Muscle of leg (tissue), 11 donors: ENCODE data around the gene CORO2B. TPM values are rescaled to one million over a fixed set of nuclear protein-coding genes. Genes with fewer than 3 reads are reported as not detected.

ENCODE experiments used
- DNase-seq: peaks from one replicate; pipeline ENCODE4 v3.0.0; 2013
- H3K27ac ChIP-seq: one replicate; pipeline ENCODE4 v1.5.1; 2013; ENCODE audit warnings: mild to moderate bottlenecking, low read length, control low read depth
- H3K27me3 ChIP-seq: one replicate; pipeline ENCODE4 v1.6.1; 2013; ENCODE audit warnings: low read length; ENCODE audit not compliant: control insufficient read depth, insufficient read depth
- H3K36me3 ChIP-seq: one replicate; pipeline ENCODE4 v1.6.1; 2013; ENCODE audit warnings: low read length; ENCODE audit not compliant: control insufficient read depth, insufficient read depth
- H3K4me1 ChIP-seq: one replicate; pipeline ENCODE4 v1.6.1; 2013; ENCODE audit warnings: low read length; ENCODE audit not compliant: control insufficient read depth, insufficient read depth
- H3K4me3 ChIP-seq: one replicate; pipeline ENCODE4 v1.5.1; 2013; ENCODE audit warnings: low read length, control low read depth
- H3K9me3 ChIP-seq: replicated peaks from 2 replicates; pipeline ENCODE4 v1.6.1; 2013; ENCODE audit warnings: low read depth, low read length; ENCODE audit not compliant: control insufficient read depth
- WGBS: methylation state at CpG from one replicate; pipeline ENCODE4 v1.1.5; 2013; ENCODE audit warnings: missing lambda C conversion rate; ENCODE audit not compliant: insufficient coverage; 5-methylcytosine and 5-hydroxymethylcytosine counted together
- polyA plus RNA-seq, 8 donors: library from polyadenylated mRNA; unstranded; fragments of 120-200 nt; gene quantifications; one replicate each; pipeline versions ENCODE4 v1.2.1 to v1.2.3, GENCODE V29; 2013; ENCODE audit warnings: inconsistent platforms in 1 of 8, low replicate concordance in 1 of 8; ENCODE audit not compliant: insufficient read length in 8 of 8, insufficient read depth in 1 of 8
- total RNA-seq: library from RNA; stranded (reverse); fragments of 120-200 nt; gene quantifications from one replicate; pipeline ENCODE4 v1.2.4, GENCODE V29; 2013

The CORO2B gene
- total and polyA plus RNA-seq, 9 donors = 2.9 to 8.6 (median 5.3) TPM

- H3K4me3 ChIP-seq = no peak overlapping the region
- peaks cover 7% of the 10 kb centered on the region for H3K27me3 ChIP-seq
- WGBS = 64% methylated on average over 5 of the region's 11 CpGs
- H3K9me3 ChIP-seq = peaks cover 6% of the 10 kb centered on the region
- no peaks in the 10 kb centered on the region for H3K36me3 ChIP-seq
- no peak for DNase-seq
- peaks cover 10% of the 10 kb centered on the region for H3K4me1 ChIP-seq
- H3K27ac ChIP-seq = no peak overlapping the region
Measured at GRCh38 chr15:68668926-68669600, 90.3 kb downstream of the CORO2B start.

- DNase-seq = no peak
- H3K27ac ChIP-seq = no peak overlapping the region
- peaks cover 15% of the 10 kb centered on the region for H3K4me1 ChIP-seq
- peaks cover 7% of the 10 kb centered on the region for H3K27me3 ChIP-seq
- H3K36me3 ChIP-seq = no peaks in the 10 kb centered on the region
- H3K4me3 ChIP-seq = no peak overlapping the region
- peaks cover 6% of the 10 kb centered on the region for H3K9me3 ChIP-seq
- WGBS = no CpG with 5 or more reads among the region's 4 CpGs
Measured at GRCh38 chr15:68672251-68672650, 93.5 kb downstream of the CORO2B start.

- Histone ChIP-seq H3K9me3 (peaks cover 6% of the 10 kb centered on the region), H3K36me3 (no peaks in the 10 kb centered on the region), H3K27ac (no peak overlapping the region), H3K27me3 (peaks cover 7% of the 10 kb centered on the region), H3K4me1 (peaks cover 15% of the 10 kb centered on the region), H3K4me3 (no peak overlapping the region)
- no peak for DNase-seq
- WGBS = 44% methylated on average over 1 of the region's 4 CpGs
Measured at GRCh38 chr15:68672781-68673205, 94.0 kb downstream of the CORO2B start.

GRCh38 chr15:68674975-68675374 lies 96.2 kb downstream of the CORO2B start:
- Histone ChIP-seq H3K36me3 (no peaks in the 10 kb centered on the region), H3K27ac (no peak overlapping the region), H3K4me1 (peaks cover 15% of the 10 kb centered on the region), H3K4me3 (no peak overlapping the region), H3K9me3 (peaks cover 6% of the 10 kb centered on the region), H3K27me3 (peaks cover 7% of the 10 kb centered on the region)
- WGBS = 76% methylated on average over 3 of the region's 5 CpGs
- DNase-seq = no peak

- Histone ChIP-seq H3K27ac (no peak overlapping the region), H3K36me3 (no peaks in the 10 kb centered on the region), H3K4me1 (peaks cover 15% of the 10 kb centered on the region), H3K27me3 (peaks cover 7% of the 10 kb centered on the region), H3K4me3 (no peak overlapping the region), H3K9me3 (peaks cover 6% of the 10 kb centered on the region)
- no peak for DNase-seq
- 80% methylated on average over 5 of the region's 7 CpGs for WGBS
Measured at GRCh38 chr15:68676011-68676605, 97.3 kb downstream of the CORO2B start.

- Histone ChIP-seq H3K27ac (no peak overlapping the region), H3K4me1 (peaks cover 15% of the 10 kb centered on the region), H3K9me3 (no peaks in the 10 kb centered on the region), H3K27me3 (peaks cover 3% of the 10 kb centered on the region), H3K4me3 (no peak overlapping the region), H3K36me3 (no peaks in the 10 kb centered on the region)
- 86% methylated on average over 4 of the region's 4 CpGs for WGBS
- DNase-seq = no peak
Measured at GRCh38 chr15:68676926-68677325, 98.1 kb downstream of the CORO2B start.

GRCh38 chr15:68677996-68678395 lies 99.2 kb downstream of the CORO2B start:
- Histone ChIP-seq H3K4me3 (no peak overlapping the region), H3K27me3 (peaks cover 3% of the 10 kb centered on the region), H3K4me1 (peaks cover 15% of the 10 kb centered on the region), H3K27ac (no peak overlapping the region), H3K36me3 (no peaks in the 10 kb centered on the region), H3K9me3 (no peaks in the 10 kb centered on the region)
- 68% methylated on average over 2 of the region's 3 CpGs for WGBS
- DNase-seq = no peak

- no peaks in the 10 kb centered on the region for H3K27me3 ChIP-seq
Measured at GRCh38 chr15:68678746-68679145, 100.0 kb downstream of the CORO2B start.

GRCh38 chr15:68679161-68679560 lies 100.4 kb downstream of the CORO2B start:
- Histone ChIP-seq H3K4me1 (peaks cover 11% of the 10 kb centered on the region), H3K27ac (no peak overlapping the region), H3K9me3 (no peaks in the 10 kb centered on the region), H3K36me3 (no peaks in the 10 kb centered on the region), H3K27me3 (no peaks in the 10 kb centered on the region), H3K4me3 (no peak overlapping the region)
- DNase-seq = no peak
- no CpG with 5 or more reads among the region's 3 CpGs for WGBS

More at GRCh38 chr15:68678746-68679145, 100.0 kb downstream of the CORO2B start:
- H3K27ac ChIP-seq = no peak overlapping the region
- no peak overlapping the region for H3K4me3 ChIP-seq
- peaks cover 14% of the 10 kb centered on the region for H3K4me1 ChIP-seq
- DNase-seq = no peak
- WGBS = 100% methylated on average over 1 of the region's 5 CpGs
- H3K36me3 ChIP-seq = no peaks in the 10 kb centered on the region
- no peaks in the 10 kb centered on the region for H3K9me3 ChIP-seq

GRCh38 chr15:68679961-68680371 lies 101.2 kb downstream of the CORO2B start:
- H3K9me3 ChIP-seq = no peaks in the 10 kb centered on the region
- H3K27me3 ChIP-seq = no peaks in the 10 kb centered on the region
- H3K27ac ChIP-seq = no peak overlapping the region
- H3K4me3 ChIP-seq = no peak overlapping the region
- 93% methylated on average over 2 of the region's 4 CpGs for WGBS
- no peaks in the 10 kb centered on the region for H3K36me3 ChIP-seq
- peak; percentile 25 for DNase-seq
- H3K4me1 ChIP-seq = peaks cover 5% of the 10 kb centered on the region
